C4-2B (cell line): ENCODE data around the gene DPP6.

Source experiments
- H3K27ac ChIP-seq: fragments of 450-650 bp; 2 replicates; pipeline ENCODE4 v1.5.1; 2017
- ZFX ChIP-seq: fragments of 450-650 bp; IDR thresholded peaks from 2 replicates; pipeline ENCODE4 v1.6.1; 2017
- TF ChIP-seq, protein P1 (sequence below): fragments of 450-650 bp; conservative IDR thresholded peaks from 2 replicates; pipeline ENCODE4 v1.5.1; 2017; ENCODE audit warnings: mild to moderate bottlenecking

The DPP6 gene

DNA sequence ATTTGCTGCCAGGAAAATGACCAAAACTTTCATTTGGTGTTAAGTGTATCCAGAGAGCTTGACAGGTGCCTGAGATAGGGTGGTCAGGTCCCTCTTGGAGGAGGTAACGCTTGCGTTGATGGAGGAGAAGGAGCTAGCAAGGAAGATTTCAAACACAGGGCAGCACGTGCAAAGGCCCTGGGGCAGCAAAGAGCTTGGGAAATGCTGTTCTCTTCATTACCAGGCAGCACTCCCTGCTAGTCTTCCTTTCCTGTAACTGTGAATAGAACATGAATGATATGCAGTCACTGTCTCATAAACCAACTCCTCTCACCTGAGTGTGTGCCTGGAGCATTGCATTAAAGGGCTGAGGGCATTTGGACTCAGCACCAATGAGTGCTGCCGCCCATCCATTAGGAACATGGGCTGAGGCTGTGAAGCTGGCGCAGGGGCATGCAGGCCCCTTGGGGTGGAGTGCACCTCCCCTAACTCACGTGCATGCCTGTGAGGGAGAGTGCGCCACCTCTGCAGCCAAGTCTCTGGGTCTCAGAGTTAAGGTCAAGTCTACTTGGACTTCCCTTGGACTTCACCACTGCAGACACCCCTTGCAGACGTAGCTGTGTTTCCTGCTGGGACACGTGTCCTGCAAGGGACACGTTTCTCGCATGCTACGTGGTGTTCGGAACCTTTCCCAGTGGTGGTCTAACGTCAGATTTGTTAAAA lies 813.9 kb downstream of the DPP6 start:
- H3K27ac ChIP-seq, result no peak overlapping the region
- TF ChIP-seq ZFX, result no peak
- TF ChIP-seq, protein P1, sequence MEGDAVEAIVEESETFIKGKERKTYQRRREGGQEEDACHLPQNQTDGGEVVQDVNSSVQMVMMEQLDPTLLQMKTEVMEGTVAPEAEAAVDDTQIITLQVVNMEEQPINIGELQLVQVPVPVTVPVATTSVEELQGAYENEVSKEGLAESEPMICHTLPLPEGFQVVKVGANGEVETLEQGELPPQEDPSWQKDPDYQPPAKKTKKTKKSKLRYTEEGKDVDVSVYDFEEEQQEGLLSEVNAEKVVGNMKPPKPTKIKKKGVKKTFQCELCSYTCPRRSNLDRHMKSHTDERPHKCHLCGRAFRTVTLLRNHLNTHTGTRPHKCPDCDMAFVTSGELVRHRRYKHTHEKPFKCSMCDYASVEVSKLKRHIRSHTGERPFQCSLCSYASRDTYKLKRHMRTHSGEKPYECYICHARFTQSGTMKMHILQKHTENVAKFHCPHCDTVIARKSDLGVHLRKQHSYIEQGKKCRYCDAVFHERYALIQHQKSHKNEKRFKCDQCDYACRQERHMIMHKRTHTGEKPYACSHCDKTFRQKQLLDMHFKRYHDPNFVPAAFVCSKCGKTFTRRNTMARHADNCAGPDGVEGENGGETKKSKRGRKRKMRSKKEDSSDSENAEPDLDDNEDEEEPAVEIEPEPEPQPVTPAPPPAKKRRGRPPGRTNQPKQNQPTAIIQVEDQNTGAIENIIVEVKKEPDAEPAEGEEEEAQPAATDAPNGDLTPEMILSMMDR, result no peak

DNA sequence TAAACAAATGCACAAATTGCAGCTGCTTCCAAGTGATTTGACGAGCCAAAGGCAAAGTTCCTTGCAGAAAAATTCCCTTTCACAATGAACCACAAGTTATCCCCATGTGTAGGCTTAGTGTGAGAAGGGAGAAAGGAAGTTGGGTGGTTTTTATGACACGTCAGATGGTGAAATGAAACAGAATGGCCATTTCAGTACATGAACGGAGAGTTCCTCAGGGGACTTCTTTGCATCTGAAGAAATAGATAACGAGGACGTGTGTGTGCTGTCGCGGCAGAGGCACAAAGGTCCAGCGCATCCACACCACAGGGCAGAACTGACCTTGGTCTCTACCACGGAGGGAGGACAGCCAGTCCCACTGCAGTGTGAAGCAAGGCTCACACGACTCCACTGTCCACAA lies 814.9 kb downstream of the DPP6 start:
- TF ChIP-seq, protein P1, result no peak
- TF ChIP-seq ZFX, result no peak
- no peak overlapping the region for H3K27ac ChIP-seq

DNA sequence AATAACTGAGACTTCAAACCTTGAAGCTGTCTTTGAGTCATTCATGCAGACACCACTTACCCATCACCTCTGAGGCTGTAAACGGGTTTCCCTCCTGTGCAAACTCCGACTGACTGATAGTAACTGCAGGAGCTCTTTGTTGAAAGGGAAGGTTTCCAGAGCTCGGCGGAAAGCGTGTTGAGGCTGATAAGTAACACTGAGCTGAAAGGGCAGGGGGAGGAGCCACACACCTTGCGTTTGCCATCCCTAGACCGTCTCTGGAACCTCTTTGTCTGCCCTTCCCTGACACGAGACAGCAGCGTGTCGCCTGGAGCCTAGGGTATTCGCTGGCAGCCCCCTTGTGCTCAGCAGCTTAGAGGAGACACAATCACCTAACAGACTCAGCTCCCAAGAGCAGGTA lies 816.7 kb downstream of the DPP6 start:
- TF ChIP-seq, protein P1, result no peak
- TF ChIP-seq ZFX, result no peak

DNA sequence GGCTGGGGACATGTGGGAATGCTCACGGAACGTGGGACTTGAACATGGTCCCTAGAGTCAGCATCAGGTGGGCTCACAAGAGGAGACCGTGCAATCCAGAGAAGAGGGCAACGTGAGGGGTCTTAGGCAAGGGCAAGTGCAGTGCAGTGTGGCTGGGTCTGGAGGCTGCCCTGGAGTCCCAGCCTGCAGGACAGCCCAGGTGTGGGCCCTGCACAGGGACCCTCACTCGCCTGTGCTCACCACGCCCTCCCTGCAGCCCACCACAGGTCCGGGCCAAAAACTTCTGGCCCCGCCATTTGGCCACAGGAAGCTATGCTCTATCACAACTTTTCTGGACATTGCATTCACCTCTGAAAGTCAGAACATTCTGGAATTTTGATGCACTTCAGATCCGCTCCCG lies 817.2 kb downstream of the DPP6 start:
- TF ChIP-seq, protein P1, result no peak
- no peak for TF ChIP-seq ZFX
- no peak overlapping the region for H3K27ac ChIP-seq

More for the DNA sequence above, 816.7 kb downstream of the DPP6 start:
- no peak overlapping the region for H3K27ac ChIP-seq

DNA sequence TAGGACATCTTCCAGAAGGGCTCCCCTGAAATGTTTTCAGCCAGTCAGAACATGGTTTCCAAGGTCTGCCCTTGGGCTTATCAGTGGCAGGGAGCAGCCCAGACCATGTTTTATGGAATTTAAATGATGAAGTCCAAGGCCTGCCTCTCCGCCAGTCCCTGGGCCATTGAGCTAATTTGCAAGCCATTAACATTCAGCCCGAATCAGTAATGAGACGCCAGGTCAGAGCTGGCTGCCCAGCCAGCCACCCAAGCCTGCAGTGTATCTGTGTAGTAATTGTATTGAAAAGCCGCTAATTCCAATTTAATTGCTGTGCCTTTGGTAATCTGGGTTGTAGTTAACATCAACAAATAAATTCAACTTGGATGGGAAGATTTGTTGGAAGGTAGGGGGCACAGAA lies 819.3 kb downstream of the DPP6 start:
- TF ChIP-seq, protein P1, result no peak
- TF ChIP-seq ZFX, result no peak

DNA sequence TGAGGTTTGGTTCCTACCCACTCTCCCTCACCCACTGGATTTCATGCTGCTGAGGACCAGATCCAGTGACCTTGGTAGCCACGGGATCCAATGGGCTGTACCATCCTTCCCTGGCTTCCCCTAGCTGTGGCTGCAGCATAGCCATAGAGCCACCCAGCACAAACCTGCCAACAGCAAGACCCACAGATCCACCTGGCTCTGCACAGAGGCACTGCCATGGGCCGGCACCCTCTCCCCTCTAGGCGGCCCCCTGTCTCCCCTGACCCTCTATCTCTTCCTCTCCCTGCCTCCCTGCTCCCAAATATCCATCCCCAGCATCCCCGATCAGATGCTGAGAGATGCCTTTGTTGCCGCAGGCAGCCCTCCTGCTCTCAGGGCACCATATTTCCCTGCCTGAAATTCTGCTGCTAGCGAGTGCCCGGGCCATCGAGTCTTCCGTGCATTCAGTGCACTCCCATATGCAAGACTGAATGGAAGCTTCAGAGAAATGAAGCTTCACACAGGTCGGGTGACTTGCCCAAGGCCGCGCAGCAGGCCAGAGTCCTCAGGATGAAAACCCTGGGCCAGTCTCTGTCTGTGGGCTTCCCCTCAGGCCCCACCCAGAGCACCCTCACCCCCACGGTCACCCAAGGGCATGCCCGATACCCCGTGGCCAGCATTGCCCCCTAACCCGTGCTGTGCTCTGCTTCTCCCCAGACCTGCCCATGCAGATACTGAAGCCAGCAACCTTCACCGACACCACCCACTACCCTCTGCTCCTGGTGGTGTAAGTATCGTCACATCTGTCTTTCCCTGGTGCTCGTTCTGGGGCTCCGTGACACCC lies 819.9 kb downstream of the DPP6 start:
- TF ChIP-seq ZFX, result no peak
- TF ChIP-seq, protein P1, result no peak
- no peak overlapping the region for H3K27ac ChIP-seq

More for the DNA sequence above, 819.3 kb downstream of the DPP6 start:
- H3K27ac ChIP-seq, result no peak overlapping the region

DNA sequence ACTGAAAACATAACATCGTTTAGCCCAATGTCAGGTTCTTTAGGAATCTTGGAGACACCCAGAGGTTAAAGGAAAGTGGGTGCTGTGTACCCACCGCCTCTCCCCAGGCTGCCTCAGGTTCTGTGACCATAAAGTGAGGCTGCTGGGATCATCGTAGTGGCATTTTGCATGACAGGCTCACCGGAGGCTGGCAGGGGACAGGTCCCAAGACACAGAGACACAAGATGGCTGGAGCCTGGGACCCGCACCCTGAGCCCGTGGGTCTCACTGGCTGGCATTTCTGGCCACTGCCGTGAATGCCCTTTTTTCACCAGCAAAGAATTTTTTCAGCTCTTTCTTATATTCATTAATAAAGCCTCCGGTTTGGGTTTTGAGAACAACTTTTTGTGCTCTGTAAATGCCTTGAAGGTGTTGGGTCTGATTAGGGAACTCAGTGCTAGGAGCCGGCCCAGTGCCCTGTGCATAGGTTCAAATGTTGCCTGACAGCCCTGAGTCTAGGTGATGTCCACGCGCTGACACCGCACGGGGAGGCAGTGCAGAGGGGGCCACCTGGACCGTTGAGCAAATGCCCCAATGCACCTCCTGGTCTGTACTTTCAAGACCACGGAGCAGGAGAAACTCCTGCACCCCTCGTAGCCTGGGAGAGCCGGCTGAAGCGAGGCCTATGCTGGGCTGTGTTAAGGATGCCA lies 820.8 kb downstream of the DPP6 start:
- no peak for TF ChIP-seq ZFX
- TF ChIP-seq, protein P1, result no peak
- H3K27ac ChIP-seq, result no peak overlapping the region
